Middle frontal gyrus (tissue), 1 donor: ENCODE data around the gene FAM219A.

Experiments used
- DNase-seq: peaks from one replicate; pipeline ENCODE4 v3.0.0-alpha.2; 2015; ENCODE audit warnings: low spot score; ENCODE audit errors: extremely low spot score

Gene FAM219A

GRCh38 chr9:34403554-34404380 is 54.6 kb downstream of the FAM219A start:
- DNase-seq = peak; percentile 37

- no peak for DNase-seq
Observed at GRCh38 chr9:34400686-34401602, 57.4 kb downstream of the FAM219A start.

GRCh38 chr9:34400275-34400674 is 58.1 kb downstream of the FAM219A start:
- DNase-seq = no peak

- DNase-seq = no peak
Observed at GRCh38 chr9:34399729-34400128, 58.6 kb downstream of the FAM219A start.

- no peak for DNase-seq
Observed at GRCh38 chr9:34398875-34399274, 59.5 kb downstream of the FAM219A start.

- no peak for DNase-seq
Observed at GRCh38 chr9:34396276-34397214, 61.8 kb downstream of the FAM219A start.

GRCh38 chr9:34392511-34392910 is 65.9 kb downstream of the FAM219A start:
- no peak for DNase-seq

- no peak for DNase-seq
Observed at GRCh38 chr9:34387239-34387638, 71.1 kb downstream of the FAM219A start.

- DNase-seq = no peak
Observed at GRCh38 chr9:34386656-34387055, 71.7 kb downstream of the FAM219A start.

GRCh38 chr9:34385561-34386230 is 72.7 kb downstream of the FAM219A start:
- no peak for DNase-seq

GRCh38 chr9:34384368-34385165 is 73.8 kb downstream of the FAM219A start:
- DNase-seq = no peak

- DNase-seq = no peak
Observed at GRCh38 chr9:34383904-34384303, 74.5 kb downstream of the FAM219A start.

GRCh38 chr9:34382879-34383278 is 75.5 kb downstream of the FAM219A start:
- DNase-seq = no peak

- DNase-seq = no peak
Observed at GRCh38 chr9:34382054-34382453, 76.3 kb downstream of the FAM219A start.

GRCh38 chr9:34381323-34381722 is 77.0 kb downstream of the FAM219A start:
- peak; percentile 20 for DNase-seq

- no peak for DNase-seq
Observed at GRCh38 chr9:34380511-34381315, 77.7 kb downstream of the FAM219A start.

- DNase-seq = no peak
Observed at GRCh38 chr9:34380034-34380510, 78.3 kb downstream of the FAM219A start.

- DNase-seq = peak; percentile 76
Observed at GRCh38 chr9:34379334-34380033, 78.9 kb downstream of the FAM219A start.
